NCI-H2081 (cell line): ENCODE measurements around the gene ITSN2.

Source experiments
- DNase-seq, 2 experiments: peaks; one replicate each; lab custom pipeline; 2025; lab: John Stamatoyannopoulos, UW

Gene ITSN2

DNA sequence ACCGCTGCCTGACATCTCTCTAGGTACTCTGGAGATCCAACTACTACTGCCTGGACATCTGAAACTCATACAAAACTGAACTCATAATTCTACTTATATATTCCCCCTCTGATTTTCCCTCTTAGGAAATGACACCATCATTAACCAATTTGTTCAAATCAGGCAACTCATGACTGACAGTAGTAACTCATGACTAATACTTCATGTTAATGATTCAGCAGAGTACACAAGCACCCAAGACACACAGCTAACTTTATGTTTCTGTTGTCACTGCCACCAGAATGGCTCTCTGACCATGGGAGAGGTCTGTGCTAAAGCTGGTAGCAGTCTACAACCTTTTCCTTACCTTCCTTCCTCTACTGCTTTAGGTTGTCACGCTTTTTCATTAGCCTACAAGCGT, 91.1 kb downstream of the ITSN2 start:
- no peak for DNase-seq

DNA sequence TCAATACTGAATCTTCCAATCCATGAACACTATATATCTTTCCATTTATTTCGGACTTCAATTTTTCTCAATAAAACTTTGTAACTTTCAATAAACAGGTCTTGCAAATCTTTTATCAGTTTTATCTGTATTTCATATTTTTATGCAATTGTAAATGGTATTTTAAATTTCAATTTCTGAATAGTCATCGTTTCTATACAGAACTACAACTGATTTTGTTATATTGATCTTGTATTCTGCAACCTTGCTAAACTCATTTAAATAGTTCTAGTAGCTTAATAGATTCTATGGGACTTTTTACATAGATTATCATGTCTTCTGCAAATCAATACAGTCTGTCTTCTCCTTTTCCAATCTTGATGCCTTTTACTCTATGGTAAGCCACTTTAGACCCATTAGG, 95.1 kb downstream of the ITSN2 start:
- DNase-seq: no peak

GRCh38 chr2:24262421-24262970, 97.8 kb downstream of the ITSN2 start:
- no peak for DNase-seq

- no peak for DNase-seq
Observed at GRCh38 chr2:24261441-24261840, 98.9 kb downstream of the ITSN2 start.

DNA sequence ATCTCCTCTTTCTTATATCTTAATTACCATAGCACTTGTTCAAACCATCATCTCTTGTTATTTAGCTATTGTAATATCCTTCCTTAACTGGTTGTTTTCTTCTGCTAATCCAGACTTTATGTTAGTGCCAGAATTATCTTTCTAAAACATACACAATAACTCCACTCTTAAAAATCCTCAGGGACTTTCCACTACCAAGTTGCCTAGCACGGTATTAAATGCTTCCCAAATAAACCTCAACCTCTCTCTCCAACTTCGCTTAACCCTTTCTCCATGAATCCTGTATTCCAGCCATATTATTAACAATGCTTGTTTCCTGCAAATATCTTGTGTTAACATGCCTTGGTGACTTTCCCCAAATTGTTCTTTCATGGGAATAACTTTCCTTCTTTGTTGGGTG, 101.0 kb downstream of the ITSN2 start:
- DNase-seq: no peak

- DNase-seq: no peak
Observed at GRCh38 chr2:24258718-24259117, 101.6 kb downstream of the ITSN2 start.

DNA sequence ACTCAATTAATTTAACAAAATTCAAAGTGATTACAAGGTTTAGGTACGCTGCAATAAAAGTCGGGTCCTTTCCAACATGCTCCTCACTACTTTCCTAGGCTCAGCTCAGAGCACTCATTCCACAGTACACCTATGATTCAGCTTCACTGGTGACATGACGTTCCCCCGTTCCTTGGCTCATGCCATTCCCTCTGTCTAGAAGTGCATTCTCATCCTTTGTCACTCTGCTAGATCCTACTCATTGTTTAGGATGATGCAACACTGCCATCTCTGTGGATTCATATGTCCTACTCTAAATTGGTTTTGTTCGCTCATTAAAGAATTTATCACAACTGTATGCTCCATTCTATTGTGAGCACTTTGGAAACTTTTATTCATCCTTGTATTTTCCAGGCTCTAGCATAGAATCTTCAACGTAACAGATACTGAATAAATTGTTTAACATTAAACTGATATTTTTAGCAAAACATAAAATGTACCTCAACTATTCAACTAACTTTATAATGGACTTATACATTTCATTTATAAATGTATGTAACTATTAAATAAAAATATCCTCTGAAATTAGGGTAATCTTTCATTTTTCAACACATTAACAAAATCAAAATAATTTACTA, 106.9 kb downstream of the ITSN2 start:
- no peak for DNase-seq

DNA sequence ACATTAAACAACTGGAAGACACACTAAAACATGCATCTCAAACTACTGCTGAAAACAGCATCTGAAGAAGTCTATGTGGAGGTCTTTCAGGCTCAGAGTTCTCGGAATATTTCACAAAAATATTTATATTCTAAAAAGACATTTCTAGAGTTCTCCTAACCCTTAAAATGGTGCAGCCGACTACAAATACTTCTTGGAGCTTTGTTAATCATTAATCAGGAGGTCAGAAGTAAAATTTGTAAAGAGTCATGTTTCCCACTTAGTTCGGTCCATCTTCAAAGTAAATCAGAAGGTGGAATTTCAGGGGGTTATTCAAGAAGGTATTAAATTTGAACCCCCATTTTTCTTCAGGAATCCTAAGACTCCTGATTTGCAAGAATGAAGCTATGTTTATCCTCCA, 112.7 kb downstream of the ITSN2 start:
- DNase-seq: no peak

- no peak for DNase-seq
Observed at GRCh38 chr2:24247164-24247563, 113.2 kb downstream of the ITSN2 start.

- no peak for DNase-seq
Observed at GRCh38 chr2:24245986-24246776, 114.2 kb downstream of the ITSN2 start.

DNA sequence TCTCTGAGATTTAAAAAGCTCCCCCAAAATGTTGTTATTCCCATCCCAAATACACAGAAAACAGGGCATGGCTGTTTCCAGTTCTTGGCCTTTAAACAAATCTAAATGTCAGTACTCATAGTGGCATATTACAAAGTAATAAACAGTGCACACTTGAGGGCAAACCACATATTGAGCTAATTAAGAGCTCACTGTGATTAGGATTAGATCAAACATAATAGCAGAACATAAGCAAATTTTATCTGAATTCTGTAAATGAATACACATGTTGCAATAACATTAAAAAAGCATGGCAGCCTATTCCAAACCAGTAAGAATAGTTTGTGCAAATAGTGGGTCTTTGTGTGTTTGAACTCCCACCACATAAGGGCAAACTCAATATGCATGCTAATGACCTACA, 118.8 kb downstream of the ITSN2 start:
- DNase-seq: no peak

DNA sequence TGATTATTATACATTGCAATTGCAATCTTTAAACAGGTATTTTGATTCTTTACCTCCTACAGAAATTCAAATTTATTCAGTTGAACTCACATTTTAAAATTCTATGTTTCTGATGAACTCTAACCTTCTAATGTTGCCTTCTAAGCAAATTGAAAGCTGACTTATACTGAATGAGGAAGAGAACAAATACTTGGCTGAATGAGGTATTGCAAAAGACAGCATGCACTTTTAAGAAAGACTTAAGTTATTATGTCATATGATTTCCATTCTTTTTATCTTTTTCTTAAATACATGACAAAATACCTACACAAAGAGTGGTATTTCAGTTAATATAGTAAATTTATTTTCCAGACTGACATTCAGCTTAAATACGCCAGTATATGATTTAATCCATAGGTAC, 120.8 kb downstream of the ITSN2 start:
- no peak for DNase-seq

GRCh38 chr2:24238158-24238557, 122.2 kb downstream of the ITSN2 start:
- DNase-seq: peak; percentile 20 to 83

DNA sequence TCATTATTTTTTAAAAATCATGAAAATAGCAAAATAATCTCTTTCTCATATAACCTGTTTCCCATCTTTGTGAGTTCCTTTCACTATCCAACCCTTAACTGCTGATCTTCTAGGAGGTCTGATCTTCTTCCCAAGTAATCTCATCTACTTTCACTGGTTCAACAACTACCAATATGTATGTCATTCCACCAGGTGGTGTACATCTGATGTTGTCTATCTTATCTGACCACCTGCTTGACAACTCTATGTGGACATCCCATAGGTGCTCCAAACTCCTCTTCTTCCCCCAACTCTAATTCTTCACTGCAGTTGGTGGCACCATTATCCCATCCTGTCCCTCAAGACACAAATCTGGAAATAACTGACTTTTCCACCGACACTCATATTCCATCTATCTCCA, 123.0 kb downstream of the ITSN2 start:
- no peak for DNase-seq

GRCh38 chr2:24233321-24233720, 127.0 kb downstream of the ITSN2 start:
- no peak for DNase-seq

GRCh38 chr2:24231461-24231881, 128.9 kb downstream of the ITSN2 start:
- no peak for DNase-seq

DNA sequence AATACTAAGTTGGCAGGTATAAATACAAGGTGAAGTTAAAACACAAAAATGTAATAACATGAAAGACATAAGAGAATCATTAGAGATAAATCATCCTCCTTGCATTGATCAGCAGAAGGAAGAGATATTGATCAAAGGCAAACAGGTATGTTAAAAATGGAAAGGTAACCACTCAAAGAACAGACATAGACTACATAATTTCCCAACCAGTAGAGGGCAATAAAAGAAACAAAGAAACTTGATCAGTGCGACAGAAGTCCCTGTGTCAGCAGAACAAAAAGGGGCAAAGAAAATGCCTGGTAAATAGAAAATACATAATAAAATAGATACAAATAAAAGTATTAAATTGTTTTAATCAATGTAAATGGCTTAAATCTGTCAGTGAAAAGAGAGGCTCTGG, 131.9 kb downstream of the ITSN2 start:
- DNase-seq: peak; percentile 45 to 48

GRCh38 chr2:24225499-24226242, 134.7 kb downstream of the ITSN2 start:
- no peak for DNase-seq

GRCh38 chr2:24222946-24223345, 137.4 kb downstream of the ITSN2 start:
- DNase-seq: no peak

DNA sequence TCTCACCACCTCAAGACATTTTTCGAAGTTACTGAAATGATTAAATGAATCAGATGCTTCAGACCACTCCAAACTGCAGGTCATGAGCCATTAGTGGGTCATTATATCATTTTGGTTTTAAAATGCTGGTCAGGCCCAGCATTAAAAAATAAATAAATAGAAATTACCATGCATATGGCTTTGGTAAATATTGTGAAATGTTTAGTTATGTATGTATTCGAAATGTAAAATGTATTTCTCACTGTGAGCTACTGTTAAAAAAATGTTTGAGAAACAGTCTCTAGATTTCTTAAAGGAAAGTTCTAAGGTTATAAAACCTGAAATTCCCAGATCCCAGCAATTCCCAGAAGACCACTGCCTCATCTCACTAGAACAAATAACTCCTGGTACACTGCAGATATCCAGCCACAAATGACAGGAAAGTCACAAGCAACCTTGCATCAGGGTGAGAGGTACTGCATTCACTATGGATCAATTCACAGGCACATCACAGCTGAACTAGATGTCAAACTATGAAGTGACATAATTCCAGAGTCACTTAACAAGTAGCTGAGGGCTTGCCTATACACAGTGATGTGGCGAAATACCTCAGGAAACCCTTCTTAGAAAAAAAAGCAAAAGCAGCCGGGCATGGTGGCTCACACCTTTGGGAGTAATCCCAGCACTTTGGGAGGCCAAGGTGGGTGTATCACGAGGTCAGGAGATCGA, 138.8 kb downstream of the ITSN2 start:
- no peak for DNase-seq

DNA sequence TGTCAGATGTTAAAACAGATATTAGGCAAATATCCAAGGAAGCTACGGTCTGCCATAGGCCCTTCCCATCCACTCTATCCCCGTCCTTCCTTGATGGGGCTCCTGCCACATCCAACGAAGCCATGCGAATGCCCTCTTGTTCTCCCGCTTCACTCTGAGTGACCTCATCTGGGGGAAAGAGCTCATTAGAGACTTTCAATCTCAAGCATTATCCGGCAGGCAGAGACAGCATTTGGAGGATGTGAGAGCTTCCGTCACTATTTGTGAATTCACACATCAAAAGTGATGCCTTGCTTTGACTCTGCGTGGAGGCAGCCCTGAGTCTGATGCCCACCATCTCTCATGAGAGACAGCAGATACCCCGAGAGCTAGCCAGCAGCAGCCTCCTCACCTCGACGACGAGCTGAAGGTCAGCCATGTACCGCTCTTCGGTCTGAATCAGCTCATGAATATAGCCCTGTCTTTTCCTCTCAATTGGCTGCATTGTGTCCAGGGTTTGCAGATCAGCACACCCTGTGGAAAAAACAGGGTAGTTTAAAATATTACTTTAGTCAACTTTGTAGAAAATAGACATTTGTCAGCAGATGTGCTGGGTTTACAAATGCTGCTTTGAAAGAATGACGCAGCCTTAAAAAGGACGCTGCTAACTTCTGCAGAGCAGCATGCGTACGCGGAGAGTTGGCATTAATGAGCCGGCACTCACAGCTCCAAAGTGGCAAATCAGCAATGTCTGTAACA, 139.6 kb downstream of the ITSN2 start:
- no peak for DNase-seq
